T1000 (cell line): ENCODE data around the gene C1R.

ENCODE experiments used
- DNase-seq: peaks from one replicate; lab custom pipeline; 2025; ENCODE audit warnings: mixed read lengths; lab: John Stamatoyannopoulos, UW

C1R gene

DNA sequence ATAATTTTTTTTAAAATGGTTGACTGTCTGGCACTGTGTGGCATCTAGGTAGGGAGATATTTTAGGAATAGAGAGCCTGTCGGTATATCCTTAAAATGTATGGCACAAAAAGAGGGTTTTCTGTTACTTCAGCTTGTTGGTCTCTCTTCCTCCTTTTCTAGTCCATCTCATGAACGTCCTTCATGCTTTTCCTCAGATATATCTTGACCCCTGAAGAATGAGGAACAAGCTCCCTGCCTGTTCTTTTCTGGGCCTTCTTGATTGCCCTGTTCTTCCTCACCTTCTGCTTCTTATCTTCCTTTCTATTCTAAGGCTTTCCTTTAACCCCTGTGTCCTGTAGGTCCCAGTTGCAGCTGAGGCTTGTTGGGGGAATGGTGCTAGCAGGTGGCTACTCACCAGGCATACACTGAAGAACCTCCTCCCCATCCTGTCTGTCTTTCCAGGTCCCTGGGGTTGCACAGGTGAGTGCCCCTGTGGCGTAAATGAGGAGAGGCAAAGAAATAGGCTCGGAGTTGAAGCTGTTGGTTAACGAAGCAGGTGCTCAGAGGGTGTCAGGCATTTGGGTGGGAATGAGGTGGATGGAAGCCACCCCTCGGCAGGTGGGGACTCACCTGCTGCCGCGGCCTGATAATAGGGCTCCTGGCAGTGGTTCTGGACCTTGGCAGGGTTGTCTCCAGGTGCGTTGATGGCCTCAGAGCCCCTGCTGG lies 7.2 kb upstream of the C1R start:
- DNase-seq = no peak

DNA sequence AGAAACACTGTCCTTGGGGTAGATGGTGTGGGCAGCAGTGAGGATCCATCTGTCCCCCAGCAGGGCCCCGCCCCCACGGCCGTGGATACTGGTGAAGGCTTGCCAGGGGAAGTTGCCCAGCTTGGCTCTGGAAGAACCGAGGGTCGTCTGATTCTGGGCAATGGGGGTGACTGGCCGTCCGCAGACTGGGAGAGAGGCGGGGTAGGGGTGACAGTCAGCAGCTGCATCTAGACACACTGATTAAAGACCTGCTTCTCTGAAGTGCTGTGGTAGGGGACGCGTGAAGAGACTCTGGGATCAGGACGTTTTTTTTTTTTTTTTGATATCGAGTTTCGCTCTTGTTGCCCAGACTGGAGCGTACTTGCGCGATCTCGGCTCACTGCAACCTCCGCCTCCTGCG lies 4.7 kb upstream of the C1R start:
- DNase-seq = no peak

DNA sequence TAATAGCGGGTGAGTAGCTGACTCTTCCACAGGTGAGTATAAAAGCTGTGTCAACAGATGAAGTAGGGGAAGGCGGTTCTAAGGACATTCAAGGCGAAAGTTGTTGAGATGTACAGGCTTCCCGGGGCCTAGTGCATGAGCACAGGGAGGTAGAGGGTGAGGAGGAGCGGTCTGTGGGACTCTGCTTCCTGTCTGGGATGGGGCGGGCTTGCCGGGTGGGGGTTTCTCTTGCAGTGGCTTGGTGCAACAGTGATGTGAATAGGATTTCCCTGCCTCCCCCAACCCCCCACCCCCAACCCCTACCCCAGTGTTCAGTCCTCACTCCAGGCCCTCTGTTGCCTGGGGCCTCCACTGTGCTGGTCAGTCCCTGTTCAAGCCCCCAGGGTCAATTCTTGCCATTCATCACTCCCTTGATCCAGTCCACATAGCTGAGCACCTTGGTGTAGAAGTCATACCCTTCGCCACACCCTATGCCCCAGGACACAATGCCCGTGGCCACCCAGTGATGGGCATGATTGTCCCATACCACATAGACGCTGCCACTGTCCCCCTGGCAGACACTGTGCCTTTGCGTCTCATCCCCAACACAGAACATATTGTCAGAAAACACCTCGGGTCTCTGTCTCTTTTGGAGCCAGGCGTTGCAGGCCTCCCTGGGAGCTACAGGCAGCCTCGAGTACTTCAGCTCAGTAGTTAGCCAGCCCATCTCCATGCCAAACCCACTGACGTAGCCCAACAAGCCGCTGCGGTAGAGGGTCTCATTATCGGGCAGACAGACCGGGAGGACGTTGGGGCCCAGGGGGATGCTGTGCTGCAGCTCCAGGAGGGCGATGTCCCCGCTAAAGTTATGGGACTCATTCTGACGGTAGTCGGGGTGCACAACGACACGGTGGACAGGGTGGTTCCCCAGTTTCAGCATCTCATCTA lies 4.0 kb upstream of the C1R start:
- no peak for DNase-seq

DNA sequence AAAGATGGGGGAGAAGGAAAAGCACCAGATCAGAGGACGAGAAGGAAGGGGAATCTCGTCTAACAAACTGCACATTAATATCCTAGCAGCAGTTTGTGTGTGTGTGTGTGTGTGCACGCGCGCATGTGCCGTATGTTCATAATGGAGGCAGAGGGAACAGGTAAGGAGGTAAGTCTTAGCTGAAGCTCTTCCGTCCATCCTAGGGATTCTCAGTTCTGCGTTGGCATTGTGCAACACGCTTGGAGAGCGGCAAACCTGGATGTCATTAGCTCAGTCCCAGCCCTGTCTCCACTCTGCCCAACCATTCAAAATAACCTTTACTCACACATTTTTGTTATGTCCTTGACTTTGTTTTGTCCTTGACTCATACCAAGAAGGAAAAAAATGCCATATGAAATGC lies 1.6 kb upstream of the C1R start:
- DNase-seq = no peak

DNA sequence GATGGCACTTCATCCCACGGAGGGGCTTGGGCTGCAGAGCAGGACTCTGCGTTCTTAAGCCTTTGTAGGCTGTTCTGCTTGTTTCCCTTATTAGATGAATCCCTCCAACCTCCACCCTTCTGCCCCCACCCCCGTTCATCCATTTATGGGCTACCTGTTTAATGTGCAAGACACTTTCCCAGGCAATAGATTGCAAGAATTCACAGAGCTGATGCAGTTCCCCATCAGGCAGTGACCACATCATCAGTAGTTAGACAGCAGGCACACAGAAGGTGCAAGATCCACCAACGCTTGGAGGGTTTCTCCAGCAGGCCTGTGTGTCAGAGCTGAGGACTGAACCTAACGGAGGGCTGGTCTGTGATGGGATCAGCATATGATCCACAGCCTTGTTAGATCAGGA lies 1.2 kb upstream of the C1R start:
- no peak for DNase-seq

DNA sequence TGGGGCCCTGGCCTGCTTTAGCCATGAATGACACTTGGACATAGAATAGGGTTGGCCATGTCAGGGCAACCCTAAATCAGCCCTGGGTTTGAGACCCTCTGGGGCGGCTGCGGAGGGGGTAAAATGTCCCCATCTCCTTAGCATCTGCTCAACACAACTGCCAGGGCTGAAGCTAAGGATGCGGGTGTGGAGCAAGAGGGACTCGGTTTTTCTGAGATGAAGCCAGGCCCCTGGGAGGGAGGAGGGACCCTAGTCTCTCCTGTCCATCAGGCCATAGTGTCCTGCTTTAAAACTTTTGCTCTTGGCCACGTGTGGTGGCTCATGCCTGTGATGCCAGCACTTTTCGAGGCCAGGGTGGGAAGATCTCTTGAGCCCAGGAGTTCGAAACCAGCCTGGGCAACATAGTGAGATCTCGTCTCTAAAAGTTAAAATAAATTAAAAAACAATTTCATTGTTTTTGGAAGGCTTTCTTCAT lies 778 bp upstream of the C1R start:
- no peak for DNase-seq

DNA sequence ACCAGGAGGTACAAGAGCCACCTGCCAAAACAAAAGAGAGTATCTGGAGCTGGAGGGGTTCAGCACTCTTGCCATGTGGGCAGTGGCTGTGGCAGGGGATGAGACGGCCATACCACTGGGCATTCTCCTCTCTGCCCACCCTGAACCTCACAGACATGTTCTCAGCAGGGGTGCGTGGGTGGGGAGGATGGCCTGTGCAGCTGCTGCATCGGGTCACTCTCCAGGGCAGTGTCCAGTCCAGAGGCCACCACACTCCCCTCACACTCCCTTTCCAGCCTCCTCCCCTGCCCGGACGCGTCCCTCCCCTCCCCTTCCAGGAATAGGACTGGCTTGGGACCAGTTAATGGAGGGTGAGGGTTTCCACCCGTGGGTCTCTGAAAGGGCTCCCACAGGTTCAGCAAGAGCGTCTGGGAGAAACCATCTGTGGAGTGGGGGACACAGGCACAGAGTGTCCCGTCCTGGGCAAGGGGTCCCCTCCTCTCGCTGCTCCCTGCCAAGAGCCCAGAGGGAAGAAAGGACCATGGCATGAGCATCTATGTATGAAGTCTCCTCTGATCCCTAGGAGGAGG lies 501 bp downstream of the C1R start:
- no peak for DNase-seq

DNA sequence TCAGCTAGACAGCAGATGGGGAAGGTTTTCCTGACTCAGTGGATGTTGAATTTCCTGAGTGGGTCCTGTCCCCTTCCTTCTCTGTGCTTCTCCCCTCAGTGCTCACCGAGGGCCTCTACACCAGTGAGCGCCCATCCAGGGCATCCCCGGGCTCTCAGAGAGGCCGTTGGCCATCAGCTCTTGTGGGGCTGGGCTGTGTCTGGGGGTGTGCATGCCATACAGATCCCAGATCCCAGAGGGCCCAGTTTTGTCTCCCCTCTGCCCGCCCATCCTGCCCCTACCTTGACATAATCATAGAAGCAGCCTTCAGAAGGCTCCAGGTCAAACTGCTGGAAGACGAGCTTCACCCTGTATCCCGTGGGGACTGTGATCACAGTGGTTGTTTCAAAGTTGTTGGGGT lies 1.1 kb downstream of the C1R start:
- DNase-seq = no peak

DNA sequence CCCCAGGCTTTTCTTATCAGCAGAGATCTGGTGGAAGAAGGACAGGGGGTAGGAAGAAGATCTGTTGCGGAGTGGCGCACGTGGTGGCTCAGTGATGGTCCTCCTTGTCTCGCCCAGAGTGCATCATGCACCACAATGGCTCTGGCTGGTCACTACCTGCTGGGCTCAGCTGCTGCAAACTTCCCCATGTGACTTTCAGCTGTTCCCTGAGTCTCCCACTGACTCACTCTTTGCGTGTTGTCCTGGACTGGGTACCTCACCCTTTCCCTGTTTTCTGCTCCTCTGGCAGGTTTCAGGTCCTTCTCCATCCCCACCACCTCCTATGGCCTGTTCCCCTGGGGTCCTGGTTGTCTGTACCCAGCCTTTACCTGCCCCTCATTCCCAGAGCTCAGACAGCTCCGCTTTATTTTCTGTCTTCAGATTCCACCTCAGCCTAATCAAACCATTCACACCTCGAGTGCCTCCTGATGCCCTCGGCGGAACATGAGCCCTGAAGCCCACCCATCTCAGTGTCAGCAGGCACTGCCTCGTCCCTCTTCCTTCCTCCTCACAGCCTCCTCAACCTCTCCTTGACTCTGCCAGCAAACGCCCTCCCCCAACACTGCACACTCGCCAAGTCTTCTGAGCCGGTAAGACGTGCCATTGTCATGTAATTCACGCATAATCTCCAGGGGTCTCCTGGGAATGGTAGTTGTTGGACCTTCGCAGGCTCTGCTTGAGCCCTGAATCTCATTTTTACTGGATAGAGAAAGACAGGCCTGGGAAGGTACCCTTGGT lies 1.8 kb downstream of the C1R start:
- DNase-seq = no peak

DNA sequence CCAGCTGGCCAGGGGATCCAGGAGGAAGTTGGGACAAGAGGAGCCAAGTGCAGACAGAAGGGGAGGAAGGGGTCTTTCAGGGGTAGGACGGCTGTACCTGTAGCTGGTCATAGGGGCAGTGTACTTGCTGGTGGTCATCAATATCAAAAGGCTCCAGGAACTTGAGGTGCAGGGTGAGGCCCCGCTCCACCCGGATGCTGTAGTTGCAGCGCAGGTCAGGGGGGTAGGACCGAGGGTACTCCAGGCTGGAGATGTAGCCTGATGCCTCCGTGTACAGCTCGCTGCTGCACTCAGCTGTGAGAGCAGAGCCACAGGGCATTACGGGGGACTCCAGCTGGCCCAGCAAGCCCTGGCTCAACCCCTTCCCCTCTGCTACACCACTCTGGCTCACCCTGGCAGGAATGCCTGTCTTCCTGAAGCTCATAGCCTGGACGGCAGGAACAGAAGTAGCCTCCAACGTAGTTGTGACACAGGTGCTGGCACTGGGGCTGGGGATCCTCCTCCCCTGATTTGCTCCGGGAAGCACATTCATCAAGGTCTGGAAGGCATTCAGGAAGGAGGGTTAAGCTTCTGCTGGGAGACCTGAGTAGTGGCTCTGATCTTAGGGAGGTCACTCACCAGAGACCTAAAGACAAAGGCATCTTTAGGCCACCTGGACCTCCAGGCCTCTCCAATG lies 2.9 kb downstream of the C1R start:
- no peak for DNase-seq

DNA sequence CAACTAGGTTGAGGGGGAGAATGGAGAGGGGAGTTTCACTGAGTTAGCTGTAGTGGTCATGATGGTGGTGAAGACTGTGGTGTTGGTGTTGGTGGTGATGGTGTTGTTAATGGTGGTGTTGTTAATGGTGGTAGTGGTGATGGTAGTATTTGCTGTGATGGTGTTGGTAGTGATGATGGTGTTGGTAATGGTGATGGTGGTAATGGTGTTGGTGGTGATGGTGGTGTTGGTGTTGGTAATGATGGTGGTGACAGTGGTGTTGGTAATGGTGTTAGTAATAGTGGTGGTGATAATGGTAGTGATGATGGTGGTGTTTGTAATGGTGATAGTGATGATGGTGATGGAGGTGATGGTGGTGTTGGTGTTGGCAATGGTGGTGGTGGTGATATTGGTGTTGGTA lies 9.1 kb downstream of the C1R start:
- no peak for DNase-seq

DNA sequence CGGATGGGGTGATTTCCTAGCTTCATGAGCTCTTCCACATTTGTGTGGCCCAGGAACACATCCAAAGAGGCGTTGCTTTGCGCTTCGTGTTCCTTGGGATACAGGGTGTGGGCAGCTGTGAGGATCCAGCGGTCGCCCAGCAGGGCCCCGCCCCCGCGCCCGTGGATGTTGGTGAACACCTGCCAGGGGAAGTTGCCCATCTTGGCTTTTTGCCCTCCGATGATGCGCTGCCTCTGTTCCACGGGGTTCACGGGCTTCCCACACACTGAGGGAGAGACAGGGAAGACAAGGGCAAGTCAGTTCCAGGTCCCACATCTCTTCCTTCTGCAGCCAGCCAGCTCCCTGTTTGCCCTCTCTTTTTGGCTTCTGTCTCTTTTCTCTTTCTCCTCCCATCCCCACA lies 11.2 kb downstream of the C1R start:
- DNase-seq = no peak

DNA sequence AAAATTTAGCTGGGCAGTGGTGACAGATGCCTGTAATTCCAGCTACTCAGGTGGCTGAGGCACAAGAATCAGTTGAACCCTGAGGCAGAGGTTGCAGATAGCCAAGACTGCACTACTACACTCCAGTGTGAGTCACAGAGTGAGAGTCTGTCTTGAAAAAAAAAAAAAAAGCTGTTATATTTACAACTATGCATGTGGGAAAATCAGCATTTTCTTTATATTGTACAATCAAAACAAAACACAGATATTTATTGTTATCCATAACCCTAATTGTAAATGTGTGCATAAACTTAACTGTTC lies 12.5 kb downstream of the C1R start:
- no peak for DNase-seq

DNA sequence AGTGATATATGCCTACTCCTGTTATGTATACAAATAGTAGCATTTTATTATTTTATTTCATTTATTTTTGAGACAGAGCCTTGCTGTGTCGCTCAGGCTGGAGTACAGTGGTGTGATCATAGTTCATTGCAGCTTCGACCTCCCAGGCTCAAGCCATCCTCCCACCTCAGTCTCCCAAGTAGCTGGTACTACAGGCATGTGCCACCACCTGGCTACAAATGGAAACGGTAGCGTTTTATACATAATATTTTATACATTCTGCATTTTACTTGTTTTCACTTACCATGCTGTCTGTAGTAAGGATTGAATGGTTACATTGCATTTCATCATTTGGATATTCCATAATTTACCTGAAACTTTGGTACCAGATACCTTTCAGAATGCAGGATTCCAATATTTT lies 14.1 kb downstream of the C1R start:
- no peak for DNase-seq

DNA sequence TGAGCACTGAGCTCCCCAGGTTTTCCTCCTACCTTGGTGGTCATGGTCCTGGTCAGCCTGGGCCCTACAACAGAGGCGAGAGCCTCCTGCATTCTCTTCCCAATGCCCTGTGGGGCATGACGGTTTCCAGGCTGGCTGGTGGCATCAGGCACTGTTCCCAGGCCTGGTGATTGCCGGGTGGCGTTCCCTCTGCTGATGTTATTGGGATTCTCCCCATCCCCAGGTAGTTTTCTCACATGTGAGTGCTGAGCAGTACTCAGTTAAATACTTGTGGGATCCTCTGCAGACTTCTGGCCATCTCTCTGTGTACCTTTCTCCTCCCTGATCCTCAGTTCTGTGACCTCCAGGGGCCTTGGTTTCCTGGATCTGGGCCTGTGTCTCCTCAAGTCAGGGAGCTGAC lies 15.8 kb downstream of the C1R start:
- DNase-seq = no peak

DNA sequence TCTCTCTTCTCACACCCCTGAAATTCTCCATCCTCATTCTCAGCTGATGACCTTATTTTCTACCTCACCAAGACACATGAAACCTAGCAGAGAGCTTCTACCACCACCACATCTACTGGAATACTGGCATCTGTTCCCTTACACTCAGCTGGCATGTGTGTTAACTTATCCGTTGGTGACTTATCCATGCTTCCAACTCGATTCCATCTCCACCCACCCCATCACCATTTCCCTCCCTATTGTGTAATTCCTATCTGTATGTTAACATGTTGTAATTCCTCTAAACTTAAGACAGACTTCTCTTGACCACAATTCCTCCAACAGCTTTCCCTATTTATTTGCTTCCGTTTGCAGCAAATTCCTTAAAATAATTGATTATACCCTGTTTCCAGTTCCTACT lies 16.3 kb downstream of the C1R start:
- no peak for DNase-seq

DNA sequence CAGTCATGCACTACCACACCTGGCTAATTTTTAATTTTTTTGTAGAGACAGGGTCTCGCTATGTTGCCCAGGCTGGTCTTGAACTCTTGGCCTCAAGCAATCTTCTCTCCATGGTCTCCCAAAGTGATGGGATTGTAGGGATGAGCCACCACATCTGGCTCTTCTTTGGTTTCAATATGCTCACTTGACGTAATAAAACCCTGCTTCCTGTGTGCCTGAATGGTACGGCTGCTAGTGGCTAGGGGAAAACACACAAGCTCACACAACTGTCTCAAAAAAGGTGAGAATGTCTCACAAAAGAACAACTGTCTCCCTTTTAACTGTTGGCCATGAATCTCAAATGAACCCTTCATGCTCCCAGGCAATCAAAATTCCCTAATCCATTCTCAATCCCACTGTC lies 16.7 kb downstream of the C1R start:
- no peak for DNase-seq

DNA sequence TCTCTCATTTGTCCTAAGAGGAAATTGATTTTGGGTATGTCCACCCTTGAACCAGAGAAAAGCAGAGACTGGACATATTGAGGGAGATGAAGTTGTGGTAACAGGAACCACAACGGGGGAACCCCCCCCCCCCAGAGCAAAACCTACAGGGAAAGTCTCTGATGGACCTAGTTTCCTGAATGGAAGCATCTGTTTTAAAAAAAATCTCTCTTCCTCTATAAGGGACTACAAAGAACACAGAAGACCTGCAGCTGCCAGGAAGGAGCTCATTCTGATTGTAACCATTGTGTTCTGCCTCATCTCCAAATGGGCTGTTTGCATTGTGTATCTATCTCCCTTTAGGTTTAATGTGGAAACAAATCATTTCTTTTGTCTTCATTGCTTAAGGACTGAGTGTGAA lies 18.3 kb downstream of the C1R start:
- no peak for DNase-seq

DNA sequence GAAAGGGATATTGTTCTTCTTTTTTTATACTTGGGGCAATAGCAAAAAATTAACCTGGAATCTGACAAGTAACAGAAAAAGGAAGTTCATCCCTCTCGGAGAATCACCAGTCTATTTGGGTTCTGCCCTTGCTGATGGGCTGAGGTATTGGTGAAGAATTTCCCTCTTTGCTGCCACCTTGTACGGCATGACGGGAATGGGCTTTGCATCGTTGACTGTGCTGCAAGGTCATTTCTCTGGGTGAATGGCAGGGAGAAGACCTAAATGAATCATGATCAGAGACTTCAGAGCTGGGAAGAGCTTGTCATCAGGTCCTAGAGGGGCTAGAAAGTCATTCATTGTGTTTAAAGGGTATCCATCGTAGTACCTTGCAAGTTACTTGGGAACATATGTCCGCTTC lies 19.7 kb downstream of the C1R start:
- DNase-seq = no peak

DNA sequence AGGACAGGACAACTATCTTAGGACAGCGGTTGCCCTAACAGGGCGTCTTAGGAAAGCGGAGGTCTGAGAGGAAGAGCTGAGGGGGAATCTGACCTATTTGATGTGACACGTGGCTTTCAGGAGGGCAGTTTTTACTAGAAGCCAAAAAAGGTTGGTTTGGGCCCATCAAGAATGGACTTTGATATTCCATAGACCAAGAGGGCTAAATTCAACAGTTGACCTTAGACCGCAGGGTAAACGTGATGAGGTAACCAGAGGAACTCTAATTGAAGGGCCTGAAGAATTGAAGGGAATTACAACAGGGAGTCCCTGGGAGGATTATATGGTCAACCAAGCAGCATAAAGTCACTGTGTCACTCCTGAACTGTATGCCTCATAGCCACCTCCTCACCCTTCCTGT lies 20.2 kb downstream of the C1R start:
- no peak for DNase-seq

DNA sequence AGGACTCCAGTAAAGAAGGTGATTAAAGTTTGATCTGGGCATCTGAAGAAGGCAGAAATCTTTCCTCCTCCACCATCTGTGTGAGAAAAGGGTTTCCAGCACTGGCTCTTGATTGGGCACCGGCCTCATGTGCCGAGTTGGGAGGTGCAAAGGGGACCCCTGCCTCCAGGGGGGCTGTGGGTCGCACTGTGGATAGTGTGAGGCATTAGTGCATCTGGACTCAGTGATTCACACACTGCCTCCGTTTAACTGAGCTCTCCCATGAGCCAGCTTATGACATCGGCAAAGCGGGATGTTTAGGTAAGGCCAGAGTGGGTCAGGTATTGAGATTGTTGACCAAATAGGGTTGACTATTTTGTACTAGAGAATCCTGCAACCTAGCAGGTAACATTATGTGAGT lies 22.9 kb downstream of the C1R start:
- no peak for DNase-seq

DNA sequence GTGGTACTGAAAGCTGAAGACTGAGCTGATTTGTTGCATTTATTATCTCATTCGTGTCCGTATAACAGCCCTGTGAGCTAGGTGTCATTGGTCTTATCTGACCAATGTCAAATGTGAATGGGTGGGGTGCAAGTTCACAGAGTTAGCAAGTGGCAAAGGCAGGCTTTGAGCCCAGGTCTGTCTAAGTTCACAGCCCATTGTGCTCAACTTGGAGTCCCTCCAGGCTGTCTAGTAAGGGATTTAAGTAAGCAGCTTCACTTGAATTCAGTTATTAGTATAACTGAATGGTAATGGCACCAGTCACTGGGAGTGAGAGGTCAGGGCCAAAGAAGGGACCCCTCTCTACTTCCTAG lies 23.3 kb downstream of the C1R start:
- no peak for DNase-seq
